Measurements from ENCODE around the gene C17orf58. TPM values are rescaled to one million over a fixed set of nuclear protein-coding genes. Genes with fewer than 3 reads are reported as not detected.

Gene C17orf58
- 22.5 TPM for total RNA-seq

DNA sequence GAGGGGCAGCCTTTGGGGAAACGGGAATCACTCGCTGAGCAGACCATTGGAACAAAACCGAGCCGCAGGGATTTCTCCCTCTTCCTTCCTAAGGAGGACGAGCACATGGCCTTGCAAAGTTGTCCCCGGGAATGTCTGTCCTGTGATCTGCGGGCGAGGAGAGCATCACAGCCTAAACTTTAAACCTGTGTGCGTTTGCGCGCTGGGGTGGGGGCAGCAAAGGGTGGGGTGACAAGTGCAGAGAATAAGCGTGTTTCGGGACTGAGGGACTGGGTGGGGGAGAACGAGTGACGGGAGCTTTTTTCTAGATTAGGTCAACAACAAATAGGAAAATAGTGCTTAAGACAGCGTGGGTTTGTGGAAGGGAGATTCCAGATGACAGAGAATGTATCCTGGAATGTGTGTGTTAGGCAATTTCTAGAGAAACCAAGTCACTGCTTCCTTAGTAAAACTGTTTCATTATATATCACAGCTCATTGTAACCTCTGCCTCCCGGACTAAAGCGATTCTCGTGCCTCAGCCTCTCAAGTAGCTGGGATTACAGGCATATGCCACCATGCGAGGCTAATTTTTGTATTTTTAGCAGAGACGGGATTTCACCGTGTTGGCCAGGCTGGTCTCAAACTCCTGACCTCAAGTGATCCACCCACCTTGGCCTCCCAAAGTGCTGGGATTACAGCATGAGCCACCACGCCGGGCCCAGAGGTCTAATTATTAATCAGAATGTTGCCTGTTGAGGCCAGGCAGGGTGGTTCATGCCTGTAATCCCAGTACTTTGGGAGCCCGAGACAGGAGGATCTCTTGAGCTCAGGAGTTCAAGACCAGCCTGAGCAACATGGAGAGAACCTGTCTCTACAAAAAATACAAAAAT, at the start of gene C17orf58:
Gene C17orf58 (minus strand): TSS at position 169 of the 871 bp plus-strand sequence. CDS start 271 bp downstream, outside the sequence.

DNA sequence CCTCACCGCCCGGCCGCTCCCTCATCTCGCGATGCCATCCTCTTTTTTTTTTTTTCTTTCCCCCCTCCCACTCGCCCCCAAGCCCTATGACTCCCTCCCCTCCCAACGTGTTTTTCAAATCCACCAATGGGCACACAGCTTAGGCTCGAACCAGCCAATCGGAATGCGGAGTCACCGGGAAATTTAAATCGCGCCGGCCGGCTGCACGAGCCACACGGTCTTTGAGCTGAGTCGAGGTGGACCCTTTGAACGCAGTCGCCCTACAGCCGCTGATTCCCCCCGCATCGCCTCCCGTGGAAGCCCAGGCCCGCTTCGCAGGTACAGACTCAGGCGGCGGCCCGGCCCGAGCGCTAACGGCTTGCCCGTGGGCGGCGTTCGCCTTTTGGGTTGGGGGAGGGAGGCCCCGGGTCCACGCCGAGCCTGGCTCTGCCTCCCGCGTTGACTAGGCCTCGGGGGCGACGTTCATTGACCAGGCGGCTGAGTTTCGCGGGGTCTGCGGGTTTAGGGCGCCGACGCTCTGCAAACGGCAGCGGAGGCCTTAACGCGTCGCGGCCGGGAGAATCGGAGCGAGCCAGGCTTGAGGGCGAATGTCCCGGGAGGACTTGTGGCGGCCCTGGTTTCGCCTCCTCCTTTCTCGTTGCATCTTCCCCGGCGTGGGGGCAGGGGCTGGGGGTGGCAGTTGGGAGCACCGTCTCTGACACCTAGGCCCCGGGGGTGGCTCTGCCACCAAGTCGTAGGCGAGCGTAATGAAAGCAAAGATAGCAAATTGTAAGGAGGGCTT, 39.4 kb upstream of the C17orf58 start, which contains the start of gene KPNA2:
Gene KPNA2 (plus strand): TSS at position 213 of the 781 bp plus-strand sequence. CDS start 1,398 bp downstream, outside the sequence.

Small RNAs within 50 kb of the gene (small RNA-seq; reads per million reads assigned to genes)
- not detected for gene RN7SL622P (ENCODE audit: low replicate concordance)

Other genes with a start within 250 kb of the C17orf58 start
- gene BPTF, start 171.0 kb downstream of the C17orf58 start, total RNA-seq, result 304 TPM
- gene KPNA2, start 39.3 kb upstream of the C17orf58 start, total RNA-seq, result 39.1 TPM

Measured in parietal lobe (tissue), 2 donors.